Pancreas (tissue), 10 donors: ENCODE data around the gene ALMS1. TPM values are rescaled to one million over a fixed set of nuclear protein-coding genes. Genes with fewer than 3 reads are reported as not detected.
A peak's percentile ranks its signal among the peaks of the same experiment; 100 is the strongest.
"Not testable (repeated sequence)": the region's sequence is repeated elsewhere in the genome, so short reads cannot be mapped to it uniquely, and the experiment has no call there.

Experiments
- ATAC-seq, 4 donors: fragments of 200-7000 bp; cut with Tn5 transposase; one replicate each; pipeline versions ENCODE4 v1.8.0 to v1.9.1; 2020; ENCODE audit warnings: mild to moderate bottlenecking in 4 of 4, moderate library complexity in 4 of 4
- DNase-seq, 6 donors: peaks; one replicate each; pipeline ENCODE4 v3.0.0-alpha.2; 2020
- FAIRE-seq: peaks from 2 replicates; lab custom pipeline; 2012; peaks lifted over from hg19 to GRCh38; lab: Jason Lieb, UNC
- H3K27ac ChIP-seq, 4 donors: fragments of 200-600 bp; sonication (generic); 1 replicate in 3 of 4; 2 replicates in 1 of 4; pipeline versions ENCODE4 v1.5.0 to v1.8.0; 2020
- H3K27me3 ChIP-seq, 4 donors: fragments of 200-600 bp; one replicate each; pipeline ENCODE4 v1.8.0; 2021
- H3K36me3 ChIP-seq, 3 donors: fragments of 200-600 bp; sonication (generic) in 1 of 3; one replicate each; pipeline versions ENCODE4 v1.5.0 to v1.8.0; 2020 to 2021
- H3K4me1 ChIP-seq, 3 donors: fragments of 200-600 bp; one replicate each; pipeline ENCODE4 v1.8.0; 2021
- H3K4me3 ChIP-seq, 4 donors: fragments of 200-600 bp; sonication (generic) in 2 of 4; one replicate each; pipeline versions ENCODE4 v1.5.0 to v1.8.0; 2020 to 2021
- H3K9me3 ChIP-seq, 4 donors: fragments of 200-600 bp; one replicate each; pipeline ENCODE4 v1.8.0; 2021
- WGBS, 2 donors: extraction: QIAGEN DNeasy Blood & Tissue Kit; methylation state at CpG; one replicate each; pipeline ENCODE4 v1.1.7; 2013; 5-methylcytosine and 5-hydroxymethylcytosine counted together
- intact Hi-C, 3 donors: fragments of 100-400 bp; cut with DNase I; formaldehyde crosslinking; loops; one replicate each; pipeline versions ENCODE4 v1.11.1 to v1.14.2; 2022
- polyA plus RNA-seq, 2 donors: library from polyadenylated mRNA; stranded (reverse); fragments of 200-250 nt; gene quantifications; one replicate each; pipeline ENCODE4 v1.2.3, GENCODE V29; 2013
- total RNA-seq, 6 donors: library from RNA; stranded (reverse); fragmentation: NEBNext Ultra II Directional in 4 of 6; extraction: Animal tissue kit (Norgen Biotek cat#: 25700) in 4 of 6; gene quantifications; one replicate each; pipeline versions ENCODE4 v1.2.1 to v1.2.4, GENCODE V29; 2021 to 2023
- TF ChIP-seq, protein P1 (sequence below), 4 donors: fragments of 200-600 bp; sonication (generic) in 3 of 4; IDR thresholded peaks; one replicate each; pipeline versions ENCODE4 v1.5.0 to v1.8.0; 2021; ENCODE audit warnings: antibody characterized with exemption in 4 of 4
- donor health status: healthy with polysubstance abuse.
- donor health status: DM: no; HTN: no; CAD: no; lungs with moderate emphysema.
- donor health status: DM: no; HTN: no; CAD: no.
- donor health status: control.
- donor health status: control.
- donor health status: Bipolar disorder and iron deficiency.
- donor health status: DM: yes; HTN: yes; CAD: no.
- donor health status: DM: no; HTN: no; CAD: no.
- donor health status: DM: no; HTN: no; CAD: no.
- donor health status: DM: yes; HTN: yes; CAD: no.

ALMS1 gene
- total and polyA plus RNA-seq, 8 donors = 7.8 to 19.8 (median 13.3) TPM

DNA sequence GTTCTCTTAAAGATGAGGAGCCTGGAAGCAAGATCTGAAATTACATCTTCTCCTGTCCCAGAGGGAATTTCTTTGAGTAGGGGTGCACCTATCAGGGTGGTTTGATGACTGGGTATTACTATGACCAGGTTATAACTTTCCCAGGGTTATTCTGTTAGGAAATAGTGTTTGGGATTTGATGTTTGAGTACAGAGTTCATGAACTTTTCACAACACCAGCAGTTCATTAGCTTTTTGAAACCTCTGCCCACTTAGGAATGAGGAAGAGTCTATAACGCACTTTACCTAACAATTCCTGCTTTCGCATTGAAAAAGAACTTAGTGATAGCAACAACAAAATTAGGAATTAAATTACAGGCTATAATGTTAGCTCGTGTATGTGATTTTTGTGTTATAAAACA is 58.6 kb downstream of the ALMS1 start:
- TF ChIP-seq, protein P1, sequence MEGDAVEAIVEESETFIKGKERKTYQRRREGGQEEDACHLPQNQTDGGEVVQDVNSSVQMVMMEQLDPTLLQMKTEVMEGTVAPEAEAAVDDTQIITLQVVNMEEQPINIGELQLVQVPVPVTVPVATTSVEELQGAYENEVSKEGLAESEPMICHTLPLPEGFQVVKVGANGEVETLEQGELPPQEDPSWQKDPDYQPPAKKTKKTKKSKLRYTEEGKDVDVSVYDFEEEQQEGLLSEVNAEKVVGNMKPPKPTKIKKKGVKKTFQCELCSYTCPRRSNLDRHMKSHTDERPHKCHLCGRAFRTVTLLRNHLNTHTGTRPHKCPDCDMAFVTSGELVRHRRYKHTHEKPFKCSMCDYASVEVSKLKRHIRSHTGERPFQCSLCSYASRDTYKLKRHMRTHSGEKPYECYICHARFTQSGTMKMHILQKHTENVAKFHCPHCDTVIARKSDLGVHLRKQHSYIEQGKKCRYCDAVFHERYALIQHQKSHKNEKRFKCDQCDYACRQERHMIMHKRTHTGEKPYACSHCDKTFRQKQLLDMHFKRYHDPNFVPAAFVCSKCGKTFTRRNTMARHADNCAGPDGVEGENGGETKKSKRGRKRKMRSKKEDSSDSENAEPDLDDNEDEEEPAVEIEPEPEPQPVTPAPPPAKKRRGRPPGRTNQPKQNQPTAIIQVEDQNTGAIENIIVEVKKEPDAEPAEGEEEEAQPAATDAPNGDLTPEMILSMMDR (IDR thresholded peaks at IDR 0.05) = no peak
- Histone ChIP-seq H3K9me3 (no peaks in the 10 kb centered on the region), H3K27me3 (no peaks in the 10 kb centered on the region), H3K4me3 (no peak overlapping the region), H3K4me1 (no peaks in the 10 kb centered on the region), H3K27ac (no peak overlapping the region), H3K36me3 (peaks cover 0 to 19% (median 3%) of the 10 kb centered on the region in 3 donors)
- DNase-seq (no peak), FAIRE-seq (no peak), ATAC-seq (no peak)
- intact Hi-C loops = no loop called here
- WGBS, 2 donors = 85 to 87% methylated on average over 3 of the region's 3 CpGs

DNA sequence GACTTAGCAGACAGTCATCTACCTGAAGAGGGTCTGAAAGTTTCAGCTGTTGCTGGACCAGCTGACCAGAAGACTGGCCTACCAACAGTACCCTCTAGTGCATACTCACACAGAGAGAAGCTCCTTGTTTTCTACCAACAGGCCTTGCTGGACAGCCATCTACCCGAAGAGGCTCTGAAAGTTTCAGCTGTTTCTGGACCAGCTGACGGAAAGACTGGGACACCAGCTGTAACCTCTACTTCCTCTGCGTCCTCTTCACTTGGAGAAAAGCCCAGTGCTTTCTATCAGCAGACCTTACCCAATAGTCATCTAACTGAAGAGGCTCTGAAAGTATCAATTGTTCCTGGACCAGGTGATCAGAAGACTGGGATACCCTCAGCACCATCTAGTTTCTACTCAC is 63.2 kb downstream of the ALMS1 start:
- no peaks in the 10 kb centered on the region for H3K27me3 ChIP-seq
- WGBS, 2 donors = 95 to 96% methylated on average over 3 of the region's 3 CpGs
- ATAC-seq (no peak), FAIRE-seq (no peak), DNase-seq (no peak)
- no peaks in the 10 kb centered on the region for H3K9me3 ChIP-seq
- H3K36me3 ChIP-seq = peaks cover 0 to 22% (median 3%) of the 10 kb centered on the region in 3 donors
- H3K4me3 ChIP-seq = no peak overlapping the region
- H3K4me1 ChIP-seq = no peaks in the 10 kb centered on the region
- TF ChIP-seq, protein P1 (IDR thresholded peaks at IDR 0.05) = no peak
- intact Hi-C loops = no loop called here
- no peak overlapping the region for H3K27ac ChIP-seq

DNA sequence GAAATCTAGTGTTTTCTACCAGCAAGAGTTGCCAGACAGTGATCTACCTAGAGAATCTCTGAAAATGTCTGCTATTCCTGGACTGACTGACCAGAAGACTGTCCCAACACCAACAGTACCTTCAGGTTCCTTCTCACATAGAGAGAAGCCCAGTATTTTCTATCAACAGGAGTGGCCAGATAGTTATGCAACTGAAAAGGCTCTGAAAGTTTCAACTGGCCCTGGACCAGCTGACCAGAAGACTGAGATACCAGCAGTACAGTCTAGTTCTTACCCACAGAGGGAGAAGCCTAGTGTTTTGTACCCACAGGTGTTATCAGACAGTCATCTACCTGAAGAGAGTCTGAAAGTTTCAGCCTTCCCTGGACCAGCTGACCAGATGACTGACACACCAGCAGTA is 63.8 kb downstream of the ALMS1 start:
- no peaks in the 10 kb centered on the region for H3K9me3 ChIP-seq
- no peak overlapping the region for H3K4me3 ChIP-seq
- no peaks in the 10 kb centered on the region for H3K4me1 ChIP-seq
- H3K27ac ChIP-seq = no peak overlapping the region
- DNase-seq = no peak
- FAIRE-seq = no peak
- ATAC-seq = no peak
- TF ChIP-seq, protein P1 (IDR thresholded peaks at IDR 0.05) = no peak
- intact Hi-C loops = no loop called here
- H3K27me3 ChIP-seq = no peaks in the 10 kb centered on the region
- H3K36me3 ChIP-seq = peaks cover 0 to 22% (median 3%) of the 10 kb centered on the region in 3 donors

DNA sequence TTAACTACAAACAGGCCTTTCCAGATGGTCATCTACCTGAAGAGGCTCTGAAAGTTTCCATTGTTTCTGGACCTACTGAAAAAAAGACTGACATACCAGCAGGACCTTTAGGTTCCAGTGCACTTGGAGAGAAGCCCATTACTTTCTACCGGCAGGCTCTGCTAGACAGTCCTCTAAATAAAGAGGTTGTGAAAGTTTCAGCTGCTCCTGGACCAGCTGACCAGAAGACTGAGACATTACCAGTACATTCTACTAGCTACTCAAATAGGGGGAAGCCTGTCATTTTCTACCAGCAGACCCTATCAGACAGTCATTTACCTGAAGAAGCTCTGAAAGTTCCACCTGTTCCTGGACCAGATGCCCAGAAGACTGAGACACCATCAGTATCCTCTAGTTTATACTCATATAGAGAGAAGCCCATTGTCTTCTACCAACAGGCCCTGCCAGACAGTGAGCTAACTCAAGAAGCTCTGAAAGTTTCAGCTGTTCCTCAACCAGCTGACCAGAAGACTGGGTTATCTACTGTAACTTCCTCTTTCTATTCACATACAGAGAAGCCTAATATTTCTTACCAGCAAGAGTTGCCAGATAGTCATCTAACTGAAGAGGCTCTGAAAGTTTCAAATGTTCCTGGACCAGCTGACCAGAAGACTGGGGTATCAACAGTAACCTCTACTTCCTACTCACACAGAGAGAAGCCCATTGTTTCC is 65.8 kb downstream of the ALMS1 start:
- ATAC-seq (peak in 1 of 4 donors; percentile 11), DNase-seq (no peak), FAIRE-seq (no peak)
- Histone ChIP-seq H3K36me3 (peaks cover 0 to 29% (median 3%) of the 10 kb centered on the region in 3 donors), H3K27me3 (no peaks in the 10 kb centered on the region), H3K27ac (no peak overlapping the region), H3K9me3 (no peaks in the 10 kb centered on the region), H3K4me1 (no peaks in the 10 kb centered on the region), H3K4me3 (no peak overlapping the region)
- TF ChIP-seq, protein P1 (IDR thresholded peaks at IDR 0.05) = no peak
- WGBS, 2 donors = 95 to 96% methylated on average over 1 of the region's 1 CpG
- intact Hi-C loops = no loop called here

DNA sequence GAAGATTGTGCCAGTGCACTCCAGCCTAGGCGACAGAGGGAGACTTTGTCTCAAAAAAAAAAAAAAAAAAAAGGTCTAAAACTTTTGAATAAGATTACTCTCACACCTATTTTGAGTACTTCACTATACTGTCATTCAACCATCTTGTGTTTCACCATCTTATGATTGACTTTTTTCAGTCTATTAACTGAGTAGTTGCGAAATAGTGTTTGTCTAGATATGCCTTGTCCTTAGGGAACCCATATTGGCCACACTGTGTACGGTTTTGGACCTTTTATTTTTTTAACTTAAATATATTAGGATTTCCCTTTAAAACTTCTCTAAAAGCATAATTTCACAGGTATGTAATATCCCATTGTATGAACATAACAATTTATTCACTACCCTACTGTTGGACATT is 72.3 kb downstream of the ALMS1 start:
- 98 to 99% methylated on average over 3 of the region's 3 CpGs for WGBS, 2 donors
- Histone ChIP-seq H3K27me3 (no peaks in the 10 kb centered on the region), H3K9me3 (no peaks in the 10 kb centered on the region), H3K27ac (no peak overlapping the region), H3K36me3 (peaks cover 0 to 15% (median 0%) of the 10 kb centered on the region in 3 donors), H3K4me1 (no peaks in the 10 kb centered on the region), H3K4me3 (no peak overlapping the region)
- intact Hi-C loops = no loop called here
- ATAC-seq (no peak), DNase-seq (no peak), FAIRE-seq (no peak)
- TF ChIP-seq, protein P1 (IDR thresholded peaks at IDR 0.05) = no peak

DNA sequence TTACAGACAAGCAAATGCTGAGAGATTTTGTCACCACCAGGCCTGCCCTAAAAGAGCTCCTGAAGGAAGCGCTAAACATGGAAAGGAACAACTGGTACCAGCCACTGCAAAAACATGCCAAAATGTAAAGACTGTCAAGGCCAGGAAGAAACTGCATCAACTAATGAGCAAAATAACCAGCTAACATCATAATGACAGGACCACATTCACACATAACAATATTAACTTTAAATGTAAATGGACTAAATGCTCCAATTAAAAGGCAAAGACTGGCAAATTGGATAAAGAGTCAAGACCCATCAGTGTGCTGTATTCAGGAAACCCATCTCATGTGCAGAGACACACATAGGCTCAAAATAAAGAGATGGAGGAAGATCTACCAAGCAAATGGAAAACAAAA is 76.8 kb downstream of the ALMS1 start:
- 100% methylated on average over 1 of the region's 1 CpG for WGBS, 2 donors
- intact Hi-C loops, H3K9me3 ChIP-seq, H3K4me3 ChIP-seq, H3K4me1 ChIP-seq, ATAC-seq, H3K36me3 ChIP-seq, DNase-seq, H3K27me3 ChIP-seq, H3K27ac ChIP-seq, FAIRE-seq: not testable (repeated sequence)
